H1 (cell line): ENCODE data around the gene MPV17. TPM values are rescaled to one million over a fixed set of nuclear protein-coding genes. Genes with fewer than 3 reads are reported as not detected.

Source experiments
- CTCF ChIA-PET: fragments of 300-600 bp; sonication (Branson Sonifier 250); formaldehyde crosslinking; loops from one replicate; lab custom pipeline; 2021; ENCODE audit not compliant: partially characterized antibody; lab: Charles Lee
- POLR2A ChIA-PET: fragments of 300-600 bp; sonication (Branson Sonifier 250); formaldehyde crosslinking; loops from one replicate; lab custom pipeline; 2021; ENCODE audit warnings: inconsistent platforms; ENCODE audit not compliant: partially characterized antibody; lab: Charles Lee
- DNase-seq, 2 experiments: peaks; one replicate each; pipeline versions ENCODE4 v3.0.0 to v3.0.0-alpha.2; 2010 to 2022; ENCODE audit warnings: low spot score in 2 of 2, low read depth in 1 of 2, mixed read lengths in 1 of 2
- FAIRE-seq: peaks from 2 replicates; lab custom pipeline; 2011; peaks lifted over from hg19 to GRCh38; lab: Jason Lieb, UNC
- H2AFZ ChIP-seq: 2 replicates; pipeline ENCODE4 v1.8.1; 2012; ENCODE audit warnings: low read length, inconsistent platforms
- H2AK5ac ChIP-seq: 2 replicates; pipeline ENCODE4 v1.6.1; 2013; ENCODE audit warnings: low read depth, low read length
- H2BK120ac ChIP-seq: replicated peaks from 2 replicates; pipeline ENCODE3; 2013; ENCODE audit warnings: low read depth, low read length, inconsistent platforms
- H2BK12ac ChIP-seq: 2 replicates; pipeline ENCODE4 v1.6.1; 2013; ENCODE audit warnings: low read depth, low read length
- H2BK15ac ChIP-seq: 2 replicates; pipeline ENCODE4 v1.6.1; 2013; ENCODE audit warnings: low read length
- H2BK20ac ChIP-seq: 2 replicates; pipeline ENCODE4 v1.6.1; 2013; ENCODE audit warnings: low read length
- H2BK5ac ChIP-seq: 2 replicates; pipeline ENCODE4 v1.6.1; 2013; ENCODE audit warnings: low read depth, low read length
- H3K14ac ChIP-seq: 2 replicates; pipeline ENCODE4 v1.6.1; 2013; ENCODE audit warnings: inconsistent platforms; ENCODE audit not compliant: insufficient read length
- H3K18ac ChIP-seq: 2 replicates; pipeline ENCODE4 v1.6.1; 2013; ENCODE audit warnings: low read length; ENCODE audit errors: extremely low read depth
- H3K23ac ChIP-seq: 2 replicates; pipeline ENCODE4 v1.6.1; 2013; ENCODE audit warnings: inconsistent platforms; ENCODE audit not compliant: insufficient read length
- H3K23me2 ChIP-seq: 2 replicates; pipeline ENCODE4 v1.6.1; 2013; ENCODE audit warnings: low read depth, low read length
- H3K27ac ChIP-seq: 2 replicates; pipeline ENCODE4 v1.6.1; 2011; ENCODE audit warnings: low read depth, low read length, inconsistent platforms
- H3K27me3 ChIP-seq, 4 experiments: replicated peaks in 1 of 4; 1 replicate in 1 of 4; 2 replicates in 3 of 4; pipeline versions ENCODE4 v1.6.1 to v1.8.1; 2011 to 2013; ENCODE audit warnings: low read length in 3 of 4, mild to moderate bottlenecking in 3 of 4, inconsistent platforms in 2 of 4, mixed read lengths in 2 of 4, moderate library complexity in 1 of 4; ENCODE audit not compliant: control insufficient read depth in 3 of 4, insufficient read depth in 3 of 4; ENCODE audit errors: extremely low read depth in 1 of 4
- H3K36me3 ChIP-seq, 4 experiments: 2 replicates each; pipeline versions ENCODE4 v1.6.1 to v1.8.1; 2011 to 2013; ENCODE audit warnings: mild to moderate bottlenecking in 4 of 4, low read length in 3 of 4, moderate library complexity in 2 of 4, control low read depth in 1 of 4, inconsistent platforms in 1 of 4; ENCODE audit not compliant: insufficient read depth in 4 of 4, control insufficient read depth in 2 of 4
- H3K4ac ChIP-seq: replicated peaks from 2 replicates; pipeline ENCODE3; 2013; ENCODE audit warnings: low read length, low read depth, mixed read lengths, inconsistent platforms; ENCODE audit not compliant: insufficient read length
- H3K4me1 ChIP-seq, 4 experiments: replicated peaks in 1 of 4; 1 replicate in 1 of 4; 2 replicates in 3 of 4; pipeline versions ENCODE4 v1.6.1 to v1.8.1; 2011 to 2013; ENCODE audit warnings: low read length in 3 of 4, inconsistent platforms in 2 of 4, mixed read lengths in 1 of 4; ENCODE audit not compliant: insufficient read depth in 4 of 4, control insufficient read depth in 3 of 4
- H3K4me2 ChIP-seq, 2 experiments: 2 replicates each; pipeline versions ENCODE4 v1.6.1 to v1.8.1; 2011 to 2013; ENCODE audit warnings: low read depth in 2 of 2, low read length in 2 of 2, control low read depth in 1 of 2, inconsistent platforms in 1 of 2, mild to moderate bottlenecking in 1 of 2; ENCODE audit not compliant: insufficient read depth in 1 of 2
- H3K4me3 ChIP-seq, 4 experiments: fragments of 200-600, 300-600 bp in 1 of 4; sonication (generic), shearing (Covaris generic), sonication (Bioruptor Twin) in 1 of 4; 2 replicates each; pipeline versions ENCODE4 v1.5.1 to v1.8.1; 2011 to 2016; ENCODE audit warnings: low read length in 4 of 4, low read depth in 3 of 4, control low read depth in 2 of 4, inconsistent platforms in 2 of 4, mild to moderate bottlenecking in 2 of 4, mixed read lengths in 1 of 4, moderate library complexity in 1 of 4; ENCODE audit not compliant: insufficient read depth in 2 of 4; ENCODE audit errors: extremely low read depth in 1 of 4
- H3K56ac ChIP-seq: replicated peaks from 2 replicates; pipeline ENCODE3; 2013; ENCODE audit warnings: low read depth, mild to moderate bottlenecking, mixed read lengths, low read length, inconsistent platforms; ENCODE audit not compliant: insufficient read length
- H3K79me1 ChIP-seq: 2 replicates; pipeline ENCODE4 v1.6.1; 2013; ENCODE audit warnings: low read depth, low read length, control low read depth
- H3K79me2 ChIP-seq, 2 experiments: 2 replicates each; pipeline versions ENCODE4 v1.6.1 to v1.8.1; 2012 to 2013; ENCODE audit warnings: low read length in 2 of 2, mild to moderate bottlenecking in 2 of 2, inconsistent platforms in 1 of 2; ENCODE audit not compliant: insufficient read depth in 2 of 2, control insufficient read depth in 1 of 2
- H3K9ac ChIP-seq, 4 experiments: replicated peaks in 1 of 4; 1 replicate in 1 of 4; 2 replicates in 3 of 4; pipeline versions ENCODE4 v1.6.1 to v1.8.1; 2011 to 2013; ENCODE audit warnings: low read depth in 3 of 4, low read length in 3 of 4, control low read depth in 2 of 4, mild to moderate bottlenecking in 2 of 4, moderate library complexity in 2 of 4, inconsistent platforms in 1 of 4; ENCODE audit errors: extremely low read depth in 1 of 4
- H3K9me3 ChIP-seq, 2 experiments: 2 replicates each; pipeline versions ENCODE4 v1.6.1 to v1.8.1; 2012 to 2013; ENCODE audit warnings: mild to moderate bottlenecking in 2 of 2, moderate library complexity in 2 of 2, control low read depth in 1 of 2, inconsistent platforms in 1 of 2, low read depth in 1 of 2, low read length in 1 of 2, mixed read lengths in 1 of 2; ENCODE audit not compliant: insufficient read depth in 2 of 2
- H4K20me1 ChIP-seq, 2 experiments: replicated peaks in 1 of 2; 2 replicates each; pipeline versions ENCODE3 to v1.8.1; 2011 to 2013; ENCODE audit warnings: inconsistent platforms in 2 of 2, low read length in 2 of 2, mild to moderate bottlenecking in 1 of 2; ENCODE audit not compliant: insufficient read depth in 2 of 2, control insufficient read depth in 1 of 2
- H4K5ac ChIP-seq: 2 replicates; pipeline ENCODE4 v1.6.1; 2013; ENCODE audit warnings: low read length, low read depth, mixed read lengths, inconsistent platforms; ENCODE audit not compliant: insufficient read length
- H4K8ac ChIP-seq: 2 replicates; pipeline ENCODE4 v1.8.0; 2013; ENCODE audit warnings: mild to moderate bottlenecking, moderate library complexity, low read length, inconsistent platforms; ENCODE audit not compliant: insufficient read depth; ENCODE audit errors: extremely low read depth
- H4K91ac ChIP-seq: replicated peaks from 2 replicates; pipeline ENCODE3; 2013; ENCODE audit warnings: low read length, mixed read lengths, inconsistent platforms; ENCODE audit not compliant: insufficient read length
- EZH2 ChIP-seq: fragments of 200-600 bp; sonication (generic); IDR thresholded peaks from 2 replicates; pipeline ENCODE4 v1.7.1; 2012; ENCODE audit warnings: low read depth, mild to moderate bottlenecking, moderate library complexity, low read length, inconsistent platforms; ENCODE audit not compliant: severe bottlenecking
- NRF1 ChIP-seq: IDR thresholded peaks from 2 replicates; pipeline ENCODE4 v1.6.1; 2011; ENCODE audit warnings: mild to moderate bottlenecking, low read depth, low read length, improper control_type of control experiment
- SUZ12 ChIP-seq: fragments of 200-600 bp; sonication (generic); IDR thresholded peaks from 2 replicates; pipeline ENCODE4 v1.6.1; 2012; ENCODE audit warnings: mild to moderate bottlenecking, inconsistent platforms, low read length, moderate library complexity, mixed read lengths
- WGBS, 2 experiments: shearing (Covaris generic) in 1 of 2; methylation state at CpG; one replicate each; pipeline versions ENCODE4 v1.1.6 to v1.1.7; 2013 to 2015; ENCODE audit warnings: low lambda C conversion rate in 2 of 2, mixed read lengths in 2 of 2, inconsistent platforms in 1 of 2, low coverage in 1 of 2, missing lambda C conversion rate in 1 of 2; ENCODE audit not compliant: insufficient replicate concordance in 2 of 2, insufficient coverage in 1 of 2, insufficient read length in 1 of 2; ENCODE audit errors: extremely low coverage in 1 of 2, missing lambda C conversion rate in 1 of 2; 5-methylcytosine and 5-hydroxymethylcytosine counted together
- polyA plus RNA-seq, 7 experiments: library from polyadenylated mRNA; depleted of rRNA in 3 of 7; stranded (reverse) in 5 of 7; unstranded in 2 of 7; fragments of >200 nt in 5 of 7; fragments of 200-250 nt in 2 of 7; gene quantifications; 1 replicate in 5 of 7; 2 replicates in 1 of 7; 4 replicates in 1 of 7; pipeline versions ENCODE4 v1.2.1 to v1.2.3, GENCODE V29; 2011 to 2013; ENCODE audit warnings: missing spikeins in 2 of 7, mixed read lengths in 2 of 7
- total RNA-seq: library from RNA; stranded (reverse); fragmentation: NEBNext Ultra II Directional; extraction: Animal tissue kit (Norgen Biotek cat#: 25700); gene quantifications from 2 replicates; pipeline ENCODE4 v1.2.1, GENCODE V29; 2021

The MPV17 gene
- total and polyA plus RNA-seq, 2 of the 8 experiments (the other 6 are each of a cell fraction or from before 2014, with no cell fraction given) = 45.2 to 181 TPM

DNA sequence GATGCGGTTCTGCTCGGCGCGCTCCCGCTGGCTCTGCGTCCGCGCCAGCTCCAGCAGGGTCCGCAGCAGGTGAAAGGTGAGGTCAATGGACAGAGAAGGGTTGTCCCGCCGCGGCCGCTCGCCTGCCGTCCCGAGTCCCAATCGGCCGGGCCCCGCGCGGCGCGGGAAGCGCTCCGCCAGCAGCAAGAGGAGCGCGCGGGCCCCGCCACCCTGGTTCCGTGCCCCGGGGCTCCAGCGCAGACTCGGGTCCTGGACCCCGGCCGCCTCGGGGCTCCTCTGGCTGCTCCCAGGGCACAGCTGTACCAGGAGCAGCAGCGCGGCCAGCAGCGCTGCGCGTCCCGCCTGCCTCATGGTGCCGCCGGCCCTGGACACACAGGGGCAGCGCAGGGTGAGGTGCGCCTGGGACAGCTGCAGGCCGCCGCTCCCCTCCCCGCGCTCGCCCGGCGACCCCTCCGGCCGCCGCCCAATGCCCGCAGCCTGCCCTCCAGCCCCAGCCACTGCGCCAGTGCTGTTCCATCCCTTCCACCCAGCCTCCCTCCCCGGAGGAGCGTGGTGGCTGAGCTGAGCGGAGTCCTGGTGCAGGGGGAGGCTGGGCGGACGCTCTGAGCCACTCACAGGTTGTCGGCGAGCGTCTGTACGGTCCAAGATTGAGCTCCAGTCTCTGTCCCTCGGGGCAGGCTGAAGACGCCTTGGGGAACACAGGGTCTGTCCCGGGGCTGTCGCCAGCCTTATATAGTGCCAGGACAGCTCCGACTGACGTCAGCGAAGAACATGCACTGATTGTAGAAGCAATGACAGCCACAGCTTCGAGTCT lies 15.1 kb downstream of the MPV17 start:
- Histone ChIP-seq H3K56ac (no peak overlapping the region), H3K4me1 (peaks cover 0 to 28% (median 14%) of the 10 kb centered on the region in 4 experiments; a peak in 5 of 7 replicates), H4K91ac (no peak overlapping the region), H3K9ac (no peak overlapping the region), H3K23ac (no peak overlapping the region), H2BK20ac (no peak overlapping the region), H2AK5ac (no peak overlapping the region), H2BK5ac (no peak overlapping the region), H2AFZ (no peak overlapping the region), H2BK120ac (no peak overlapping the region), H3K4me2 (peak overlapping the region; percentile 63 to 69), H2BK12ac (no peak overlapping the region), H4K5ac (no peak overlapping the region), H3K36me3 (peaks cover 0 to 4% (median 0%) of the 10 kb centered on the region in 4 experiments; a peak in 1 of 8 replicates), H2BK15ac (no peak overlapping the region), H4K8ac (peak overlapping the region; percentile 76; the same call in 1 of the 2 replicates), H3K23me2 (peaks cover 10% of the 10 kb centered on the region; the same call in 1 of the 2 replicates), H3K27ac (no peak overlapping the region), H3K27me3 (peaks cover 29 to 41% (median 39%) of the 10 kb centered on the region in 4 experiments), H4K20me1 (peaks cover 4 to 11% of the 10 kb centered on the region in 2 experiments), H3K14ac (no peak overlapping the region), H3K18ac (no peak overlapping the region), H3K4ac (no peak overlapping the region), H3K4me3 (peak overlapping the region in 3 of 4 experiments; percentile 26 to 51 (median 34); a peak in 4 of 8 replicates), H3K79me1 (no peaks in the 10 kb centered on the region), H3K79me2 (no peaks in the 10 kb centered on the region), H3K9me3 (no peaks in the 10 kb centered on the region; a peak in 1 of 4 replicates)
- DNase-seq (peak in 1 of 2 experiments; percentile 64), FAIRE-seq (no peak)
- ChIA-PET POLR2A (interaction anchor here (0.7 to 8.8 kb wide), 11 partner anchors 13 to 196 kb away, joined by 3 to 105 read pairs (median 5); partner anchors contain the start of genes ATRAID, GTF3C2, MPV17 and SLC5A6), CTCF (interaction anchor here (0.7 to 11.3 kb wide), 14 partner anchors 12 to 64 kb away, joined by 3 to 128 read pairs (median 4); partner anchors contain the start of genes MPV17 and TRIM54)
- TF ChIP-seq NRF1 (no peak), EZH2 (peak; percentile 57), SUZ12 (peak; percentile 74; the same call in 1 of the 2 replicates)
- 12% methylated on average over 53 of the region's 75 CpGs; no CpG with 5 or more reads in 1 of the 2 experiments for WGBS, 2 experiments
